ENCODE results near the gene CDYL2.
A peak's percentile ranks its signal among the peaks of the same experiment; 100 is the strongest.

Gene CDYL2

GRCh38 chr16:80618862-80619648, 185.3 kb downstream of the CDYL2 start:
- DNase-seq: no peak

- DNase-seq: no peak
Observed at GRCh38 chr16:80616362-80616761, 188.0 kb downstream of the CDYL2 start.

GRCh38 chr16:80615735-80616134, 188.7 kb downstream of the CDYL2 start:
- no peak for DNase-seq

- DNase-seq: no peak
Observed at GRCh38 chr16:80614908-80615671, 189.3 kb downstream of the CDYL2 start.

- DNase-seq: no peak
Observed at GRCh38 chr16:80612461-80613017, 191.9 kb downstream of the CDYL2 start.

- no peak for DNase-seq
Observed at GRCh38 chr16:80611930-80612327, 192.5 kb downstream of the CDYL2 start.

- DNase-seq: no peak
Observed at GRCh38 chr16:80611171-80611929, 193.0 kb downstream of the CDYL2 start.

- DNase-seq: no peak
Observed at GRCh38 chr16:80610481-80611156, 193.8 kb downstream of the CDYL2 start.

- no peak for DNase-seq
Observed at GRCh38 chr16:80608946-80609345, 195.5 kb downstream of the CDYL2 start.

GRCh38 chr16:80607204-80607603, 197.2 kb downstream of the CDYL2 start:
- no peak for DNase-seq

- no peak for DNase-seq
Observed at GRCh38 chr16:80606221-80606766, 198.1 kb downstream of the CDYL2 start.

- DNase-seq: no peak
Observed at GRCh38 chr16:80604600-80605355, 199.6 kb downstream of the CDYL2 start.

GRCh38 chr16:80602894-80603293, 201.5 kb downstream of the CDYL2 start:
- DNase-seq: no peak

GRCh38 chr16:80601182-80601581, 203.2 kb downstream of the CDYL2 start:
- no peak for DNase-seq

GRCh38 chr16:80599466-80599865, 204.9 kb downstream of the CDYL2 start:
- DNase-seq: no peak

- no peak for DNase-seq
Observed at GRCh38 chr16:80596507-80597207, 207.7 kb downstream of the CDYL2 start.

GRCh38 chr16:80594756-80595155, 209.6 kb downstream of the CDYL2 start:
- DNase-seq: no peak

- DNase-seq: no peak
Observed at GRCh38 chr16:80592273-80592672, 212.1 kb downstream of the CDYL2 start.

GRCh38 chr16:80591071-80591915, 213.1 kb downstream of the CDYL2 start:
- DNase-seq: peak; percentile 10

GRCh38 chr16:80587071-80587470, 217.3 kb downstream of the CDYL2 start:
- no peak for DNase-seq
